NCI-H526 treated with DMSO at 0.1 percent for 48 hours (cell line): ENCODE data around the gene POC1B.

Source experiments
- DNase-seq: peaks from one replicate; lab custom pipeline; 2025; lab: John Stamatoyannopoulos, UW

The POC1B gene

DNA sequence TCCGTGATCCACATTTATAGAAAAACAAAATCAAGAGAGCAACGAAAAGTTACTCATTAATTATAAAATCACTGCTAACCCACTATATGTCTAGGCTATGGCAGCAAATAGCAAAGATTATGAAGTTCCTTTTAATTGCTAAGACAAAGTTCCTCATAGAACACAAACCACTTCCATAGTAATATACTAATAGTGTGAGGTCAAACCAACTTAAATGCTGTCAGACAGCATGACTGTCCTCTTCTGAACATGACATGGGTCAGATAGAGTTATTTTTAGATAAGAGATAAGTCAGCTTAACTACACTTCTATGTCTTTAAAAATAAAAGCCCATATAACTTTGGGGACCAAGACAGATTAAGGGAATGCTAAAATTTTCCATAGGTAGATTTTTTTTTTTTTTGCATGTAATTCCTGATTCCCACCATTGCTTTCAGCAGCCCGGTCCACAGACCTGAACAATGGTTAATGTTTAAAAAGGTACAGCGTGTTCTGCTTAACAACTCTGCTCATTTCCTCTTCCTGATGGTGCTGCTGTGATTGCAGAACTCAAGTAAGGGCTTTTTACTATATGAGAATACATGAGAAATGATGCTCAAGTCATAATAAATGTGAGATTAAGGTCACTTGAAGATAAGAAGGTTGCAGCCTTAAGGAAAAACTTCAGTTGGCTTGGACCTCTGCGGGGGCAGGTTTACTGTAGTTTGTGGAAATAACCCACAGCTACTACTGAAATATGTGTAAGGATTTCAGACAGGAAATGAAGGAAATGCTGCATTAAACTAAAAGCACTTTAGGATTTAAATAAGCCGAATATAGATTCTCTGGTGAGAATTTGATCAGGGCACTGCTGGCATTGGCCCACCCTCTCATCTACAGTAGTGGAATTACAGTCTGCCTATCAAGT, 135.8 kb downstream of the POC1B start:
- no peak for DNase-seq

DNA sequence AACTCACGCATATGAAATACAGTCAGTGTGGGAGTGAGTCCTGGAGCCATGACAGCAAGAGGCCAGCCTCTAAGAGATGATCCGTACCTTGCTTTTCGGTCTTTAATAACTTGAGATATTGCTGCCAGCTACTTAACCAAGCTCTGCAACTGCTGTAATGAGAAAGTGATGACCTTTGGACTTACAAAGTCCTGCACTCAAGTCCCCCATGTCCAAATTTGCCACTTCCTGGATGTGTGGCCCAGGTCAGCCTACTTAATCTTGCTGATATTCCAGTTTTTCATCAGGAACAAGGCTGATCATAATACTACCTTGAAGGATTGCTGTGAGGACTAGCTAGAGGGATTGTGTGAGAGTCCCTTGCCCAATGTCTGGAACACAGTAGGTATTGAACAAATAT, 139.7 kb downstream of the POC1B start:
- DNase-seq, result no peak

DNA sequence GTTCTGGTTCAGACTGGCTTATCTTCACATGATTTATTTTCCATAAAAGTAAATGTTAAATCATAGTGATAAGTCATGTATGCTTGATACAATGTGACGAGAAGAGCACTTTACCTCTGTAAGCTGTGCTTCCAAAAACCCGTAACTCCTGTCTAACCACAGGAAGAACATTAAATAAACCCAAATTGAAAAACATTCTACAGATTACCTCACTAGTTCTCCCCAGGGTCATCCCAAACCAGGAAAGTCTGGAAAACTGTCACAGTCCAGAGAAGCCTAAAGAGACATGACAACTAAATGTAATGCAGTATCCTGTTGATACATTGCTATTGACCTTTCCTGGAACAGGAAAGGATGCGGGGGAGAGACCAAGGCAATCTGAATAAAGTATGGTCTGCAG, 141.0 kb downstream of the POC1B start:
- no peak for DNase-seq

DNA sequence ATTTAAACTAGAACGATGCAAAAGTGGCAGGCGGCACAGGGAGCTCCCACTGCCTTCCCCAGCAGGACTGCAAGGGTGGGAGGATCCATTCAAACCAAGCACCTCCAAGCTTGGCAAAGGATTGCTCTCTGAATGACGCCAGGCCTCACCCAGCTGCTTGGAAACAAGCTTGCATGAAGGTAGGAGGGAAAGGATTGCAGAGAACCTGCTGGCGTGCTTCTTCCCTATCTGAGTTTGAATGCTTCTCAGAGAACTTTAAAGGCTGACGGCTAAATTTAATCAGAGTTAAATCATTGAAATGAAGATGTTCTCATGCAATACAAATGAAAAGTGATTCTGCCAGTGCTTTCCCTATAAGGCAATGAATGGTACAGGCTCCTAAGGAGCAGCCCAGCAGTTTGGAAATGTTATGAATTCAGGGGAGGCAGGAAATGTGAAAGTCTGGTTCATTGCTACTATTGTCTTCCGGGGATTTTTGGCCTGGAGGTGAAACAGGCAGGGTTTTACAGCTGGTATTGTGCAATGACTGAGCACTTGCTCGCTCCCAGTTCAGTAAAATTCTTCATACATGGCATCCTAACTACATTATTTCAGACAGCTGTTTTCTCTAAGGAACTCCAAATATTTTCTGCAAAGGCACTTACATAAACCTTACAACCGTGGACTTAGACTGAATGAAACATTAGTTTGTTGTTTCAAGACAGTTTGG, 141.6 kb downstream of the POC1B start:
- no peak for DNase-seq

DNA sequence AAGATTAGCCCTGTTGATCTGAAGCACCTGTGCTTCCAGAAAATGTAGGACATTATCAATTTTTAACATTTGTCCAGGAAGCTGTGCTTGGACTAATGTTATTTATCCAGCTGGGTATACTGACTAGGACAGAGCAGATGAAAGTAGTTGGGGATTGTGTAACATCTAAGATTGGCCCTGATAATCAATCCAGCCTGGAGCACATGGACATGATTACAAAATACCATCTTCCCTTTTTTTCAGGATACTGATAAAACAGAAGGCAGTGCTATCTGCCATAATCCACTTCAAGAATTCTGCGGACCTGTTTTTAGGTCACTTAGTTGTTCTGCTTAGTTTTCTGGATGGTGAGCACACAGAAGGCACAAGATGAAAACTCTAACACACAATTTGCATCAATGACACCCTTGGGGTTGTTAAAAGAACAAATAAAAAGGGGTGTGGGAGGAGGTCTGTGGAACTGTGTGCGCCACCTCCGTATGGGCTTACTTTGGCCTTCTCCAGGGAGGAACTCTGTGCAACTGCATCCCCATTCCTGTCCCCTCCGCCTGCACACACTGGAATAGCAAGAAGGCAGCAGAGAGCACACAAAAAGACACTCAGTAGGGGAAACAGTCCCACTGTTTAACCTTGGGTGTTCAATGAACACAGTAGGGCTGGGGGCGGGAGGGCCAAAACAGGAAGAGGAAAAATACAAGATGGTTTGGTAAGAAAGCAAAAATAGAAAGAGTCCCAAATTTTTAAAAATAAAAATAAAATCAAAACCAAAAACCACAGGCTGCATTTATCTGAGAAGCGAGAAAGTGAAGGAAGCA, 142.4 kb downstream of the POC1B start:
- no peak for DNase-seq

DNA sequence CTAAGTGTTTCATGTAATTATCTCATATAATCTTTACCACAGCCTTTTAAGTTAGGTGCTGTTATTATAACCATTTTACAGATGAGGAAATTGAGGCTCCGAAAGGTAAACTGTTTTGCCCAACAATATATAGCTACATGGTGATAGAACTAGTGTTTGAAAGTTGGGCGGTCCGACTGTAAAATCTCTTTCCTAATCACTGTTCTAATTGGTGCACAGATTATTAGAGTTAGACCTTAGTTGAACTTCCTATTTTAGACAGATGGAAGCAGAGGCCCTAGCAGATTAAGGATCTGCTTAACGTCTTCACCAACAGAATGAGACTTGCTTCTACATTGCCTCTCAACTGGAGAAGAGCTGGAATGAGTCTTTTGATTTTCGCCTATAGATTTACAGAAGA, 143.5 kb downstream of the POC1B start:
- DNase-seq, result no peak

DNA sequence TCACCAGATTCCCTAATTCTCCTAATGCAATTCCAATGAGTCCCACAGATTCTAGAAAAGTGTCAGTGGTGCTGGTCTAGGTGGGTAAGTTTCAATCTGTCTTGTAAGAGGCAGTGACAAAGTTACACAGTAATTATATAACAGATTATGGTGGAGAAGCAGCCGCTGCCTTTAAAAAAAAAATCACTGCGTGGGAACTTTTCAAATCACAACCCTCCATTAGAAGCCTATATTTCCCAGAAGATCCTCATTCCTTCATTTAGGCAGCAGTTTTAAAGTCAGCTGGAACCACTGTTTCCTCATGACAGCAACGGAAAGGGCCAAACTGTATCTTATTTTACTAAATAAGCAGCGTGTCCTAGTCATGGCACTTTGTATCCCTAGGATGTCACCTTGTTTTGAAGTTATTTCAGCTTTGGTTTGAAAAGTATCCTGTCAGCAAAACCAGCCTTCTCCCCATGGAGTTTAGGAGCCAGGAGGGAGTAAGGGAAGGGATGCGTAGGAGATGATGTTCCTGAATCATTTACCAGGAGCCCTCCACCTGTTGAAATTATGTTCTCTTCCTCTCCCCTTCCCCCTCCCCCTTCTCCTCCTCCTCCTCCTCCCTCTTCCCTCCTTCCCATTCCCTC, 145.9 kb downstream of the POC1B start:
- no peak for DNase-seq

DNA sequence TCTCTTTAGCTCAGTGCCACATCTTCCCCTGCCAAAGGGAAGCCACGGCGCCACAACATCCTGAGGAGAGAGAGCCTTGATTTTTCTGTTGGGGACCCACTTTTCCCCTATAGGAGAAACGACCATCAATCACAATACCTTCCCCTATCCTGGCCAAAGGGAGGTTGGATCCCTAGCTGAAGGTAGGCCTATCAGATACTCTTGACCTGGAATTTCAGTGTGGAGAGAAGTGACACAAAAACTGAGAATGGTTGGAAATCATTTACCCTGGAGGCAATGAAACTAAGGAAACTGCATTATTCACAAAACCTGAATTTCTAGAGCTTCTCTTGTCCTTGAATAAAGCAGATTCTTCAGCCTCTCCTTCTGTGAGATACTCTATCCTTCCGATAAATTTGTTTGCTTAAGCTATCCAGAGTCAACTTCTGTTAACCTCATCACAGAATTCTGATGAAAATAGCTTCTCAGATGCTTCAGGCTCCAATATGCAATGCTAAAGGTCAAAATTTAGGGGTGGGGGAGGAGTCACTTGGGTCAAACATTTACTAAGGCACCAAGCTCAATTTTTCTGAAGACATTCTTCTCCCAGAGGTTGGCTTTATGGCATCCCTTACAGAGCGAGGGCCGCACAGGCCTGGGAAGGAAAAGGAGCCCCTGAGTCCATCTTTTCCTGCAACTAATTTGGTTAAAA, 146.6 kb downstream of the POC1B start:
- no peak for DNase-seq

DNA sequence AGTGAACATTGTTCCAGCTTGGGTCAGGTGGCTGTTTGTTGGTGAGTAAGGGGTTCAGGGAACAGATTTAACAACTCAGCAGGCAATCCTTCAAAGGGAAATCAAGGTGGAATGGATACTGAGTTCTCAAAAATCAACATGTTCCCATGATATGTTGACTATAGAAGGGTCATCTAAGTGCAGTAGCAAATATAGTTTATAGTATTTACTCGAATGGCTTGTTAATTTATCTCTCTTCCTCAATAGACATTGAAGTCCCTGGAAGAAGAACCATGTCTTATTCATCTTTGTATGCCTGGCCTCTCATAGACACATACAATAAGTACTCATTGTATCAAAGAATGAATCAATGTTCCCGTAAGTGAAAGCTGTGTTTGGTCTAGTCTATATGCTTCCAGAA, 149.0 kb downstream of the POC1B start:
- no peak for DNase-seq

DNA sequence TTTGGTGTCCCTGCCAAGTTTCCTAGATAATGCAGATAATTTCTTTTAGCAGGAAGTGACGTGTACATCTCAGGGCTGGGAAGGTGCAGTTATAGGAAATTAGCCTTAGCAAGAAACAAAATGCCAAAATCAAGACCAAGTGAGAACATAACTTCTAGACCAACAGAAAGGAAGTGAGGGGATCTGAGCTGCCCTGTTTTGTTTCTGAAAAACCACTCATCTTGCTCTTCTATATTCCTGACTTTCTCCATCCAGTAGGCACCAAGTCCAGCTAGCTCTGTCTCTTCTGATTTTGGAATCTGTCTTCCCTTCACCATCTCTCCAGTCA, 149.7 kb downstream of the POC1B start:
- DNase-seq, result no peak

DNA sequence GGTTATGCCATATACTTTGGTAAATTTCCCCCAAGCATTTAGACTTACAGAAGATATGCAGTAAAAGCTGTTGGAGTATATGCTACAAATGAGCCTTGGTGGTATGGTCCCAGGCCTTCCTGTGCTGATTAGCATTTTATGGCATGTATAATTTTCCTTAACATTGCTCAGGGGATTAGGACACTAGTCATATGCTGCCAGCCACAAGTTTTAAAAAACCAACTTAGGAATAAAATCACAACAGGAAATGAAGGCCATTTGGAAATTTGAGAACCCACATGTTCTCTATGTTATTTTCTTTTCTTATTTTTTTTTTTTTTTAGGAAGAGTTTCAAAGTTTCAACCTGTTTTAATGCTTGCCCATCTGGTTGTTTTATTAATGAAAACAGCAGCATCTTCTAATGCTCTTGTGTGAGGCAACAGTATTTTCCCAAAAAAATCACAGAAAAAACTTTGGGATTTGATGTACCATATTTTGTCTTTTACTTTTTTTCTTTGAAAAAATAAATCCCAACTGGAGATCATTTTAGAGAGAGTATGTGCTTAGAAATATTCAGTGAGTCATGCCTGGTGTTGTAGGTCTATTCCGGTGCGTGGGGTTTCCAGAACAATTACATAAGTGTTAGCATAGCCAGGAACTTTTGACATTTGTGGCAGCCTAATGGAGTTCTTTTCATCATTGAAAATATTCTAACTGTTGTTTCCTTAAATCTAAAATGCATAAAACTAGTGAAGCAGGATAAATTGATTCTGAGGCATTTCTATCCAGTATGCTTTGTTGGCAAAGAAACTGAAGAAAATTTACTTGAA, 151.9 kb downstream of the POC1B start:
- no peak for DNase-seq

DNA sequence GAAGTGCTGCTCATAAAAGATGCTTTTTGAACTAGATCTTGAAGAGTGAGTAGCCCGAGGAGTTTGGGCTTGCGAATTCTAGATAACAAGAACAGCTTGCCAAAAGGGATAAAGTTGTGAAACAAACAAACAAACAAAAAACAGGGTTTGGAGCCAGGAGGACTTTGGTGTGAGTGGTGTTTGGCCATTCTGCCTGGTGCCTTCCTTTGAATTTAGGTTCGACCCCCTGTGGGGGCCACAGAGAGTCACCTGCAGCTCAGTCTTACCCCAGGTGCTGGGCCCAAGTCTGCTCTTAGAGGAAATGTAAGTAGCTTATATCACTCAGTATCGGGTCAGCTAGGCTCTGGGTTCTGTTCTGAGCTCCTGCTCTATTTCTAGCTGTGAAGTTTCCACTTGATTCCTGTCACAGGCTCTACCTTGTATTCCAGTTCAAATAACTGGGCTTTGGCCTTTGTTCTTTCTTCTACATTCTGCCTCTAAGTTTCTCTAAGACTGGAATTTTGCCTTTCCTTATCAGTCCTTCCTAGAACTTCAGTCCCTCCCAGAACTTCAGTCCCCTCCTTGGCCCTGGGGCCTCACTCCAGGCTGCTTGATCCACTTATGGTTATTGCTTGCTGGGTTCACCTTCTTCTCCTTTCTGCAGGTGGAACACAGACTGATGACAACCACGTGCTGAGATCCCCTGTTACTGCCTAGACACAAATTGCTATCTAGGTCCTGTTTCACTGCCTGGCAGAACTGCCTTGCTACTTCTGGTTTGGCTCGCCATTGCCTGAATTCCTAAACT, 153.1 kb downstream of the POC1B start:
- no peak for DNase-seq

DNA sequence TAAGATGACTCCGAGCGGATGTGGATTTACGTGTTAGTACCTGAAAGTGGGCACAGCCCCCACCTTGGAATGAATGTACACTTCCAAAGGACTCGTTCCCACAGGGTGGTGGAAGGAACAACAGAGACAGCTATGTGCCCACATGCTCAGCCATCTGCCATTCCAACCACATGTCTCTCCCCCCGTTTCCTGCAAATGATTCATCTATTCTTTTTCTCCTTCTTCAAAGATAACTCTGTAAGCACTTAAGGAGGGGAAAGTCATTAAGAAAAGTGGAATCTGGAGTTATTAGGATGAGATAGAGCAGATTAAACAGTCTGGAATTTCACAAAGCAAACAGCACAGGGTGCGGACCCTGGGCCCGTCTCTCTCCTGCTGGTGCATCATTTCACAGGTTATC, 155.0 kb downstream of the POC1B start:
- no peak for DNase-seq

DNA sequence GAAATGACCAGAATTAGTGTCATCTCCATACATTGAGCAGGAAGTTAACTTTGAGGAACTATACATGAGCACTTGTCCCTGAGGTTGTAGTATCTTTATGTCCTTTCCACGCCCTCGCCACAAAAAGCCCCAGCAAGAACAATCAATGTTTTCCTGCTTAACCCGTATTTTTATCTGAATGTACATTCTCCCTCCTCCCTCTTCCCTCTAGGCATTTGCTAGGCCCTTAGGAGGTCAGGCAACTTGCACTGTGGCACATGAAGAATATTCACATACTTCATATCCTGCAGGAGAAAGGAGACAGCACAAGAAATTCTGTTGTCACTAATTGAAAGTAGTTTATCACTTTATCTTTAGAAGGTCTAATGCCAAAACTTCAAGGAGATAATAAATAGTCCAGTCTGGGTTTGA, 155.4 kb downstream of the POC1B start:
- DNase-seq, result no peak
